Measurements from ENCODE around the gene RABAC1.

GRCh38 chr19:41925208-41926003 lies 33.7 kb downstream of the RABAC1 start:
- TF ChIP-seq, protein P1, sequence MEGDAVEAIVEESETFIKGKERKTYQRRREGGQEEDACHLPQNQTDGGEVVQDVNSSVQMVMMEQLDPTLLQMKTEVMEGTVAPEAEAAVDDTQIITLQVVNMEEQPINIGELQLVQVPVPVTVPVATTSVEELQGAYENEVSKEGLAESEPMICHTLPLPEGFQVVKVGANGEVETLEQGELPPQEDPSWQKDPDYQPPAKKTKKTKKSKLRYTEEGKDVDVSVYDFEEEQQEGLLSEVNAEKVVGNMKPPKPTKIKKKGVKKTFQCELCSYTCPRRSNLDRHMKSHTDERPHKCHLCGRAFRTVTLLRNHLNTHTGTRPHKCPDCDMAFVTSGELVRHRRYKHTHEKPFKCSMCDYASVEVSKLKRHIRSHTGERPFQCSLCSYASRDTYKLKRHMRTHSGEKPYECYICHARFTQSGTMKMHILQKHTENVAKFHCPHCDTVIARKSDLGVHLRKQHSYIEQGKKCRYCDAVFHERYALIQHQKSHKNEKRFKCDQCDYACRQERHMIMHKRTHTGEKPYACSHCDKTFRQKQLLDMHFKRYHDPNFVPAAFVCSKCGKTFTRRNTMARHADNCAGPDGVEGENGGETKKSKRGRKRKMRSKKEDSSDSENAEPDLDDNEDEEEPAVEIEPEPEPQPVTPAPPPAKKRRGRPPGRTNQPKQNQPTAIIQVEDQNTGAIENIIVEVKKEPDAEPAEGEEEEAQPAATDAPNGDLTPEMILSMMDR (IDR thresholded peaks at IDR 0.05) = no peak
- no peak for TF ChIP-seq POLR2A (IDR thresholded peaks at IDR 0.05)

Measured in lower leg skin (tissue), 3 donors.